ENCODE data around the gene C12orf50.
"Not testable (repeated sequence)": the region's sequence is repeated elsewhere in the genome, so short reads cannot be mapped to it uniquely, and the experiment has no call there.

The C12orf50 gene, protein sequence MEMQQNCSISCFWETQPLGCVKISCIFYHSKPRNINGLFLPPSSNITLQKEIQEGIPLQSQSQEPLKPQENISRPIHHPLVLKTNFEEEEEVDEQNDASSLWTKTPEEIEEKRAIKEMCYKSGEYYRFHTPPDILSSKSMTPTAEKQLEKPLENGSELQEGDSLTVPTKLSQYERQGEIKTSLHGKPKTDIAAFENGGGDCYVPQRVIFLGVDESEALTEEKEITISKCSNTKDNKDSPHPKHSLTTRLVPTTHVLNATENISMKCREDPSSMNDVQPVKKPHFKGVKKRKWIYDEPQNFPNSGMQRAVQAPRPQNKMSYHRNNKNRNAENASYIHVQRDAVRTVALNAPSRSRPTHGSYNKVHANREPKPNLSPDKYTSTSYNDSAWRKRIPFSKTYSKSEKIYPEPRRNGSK

DNA sequence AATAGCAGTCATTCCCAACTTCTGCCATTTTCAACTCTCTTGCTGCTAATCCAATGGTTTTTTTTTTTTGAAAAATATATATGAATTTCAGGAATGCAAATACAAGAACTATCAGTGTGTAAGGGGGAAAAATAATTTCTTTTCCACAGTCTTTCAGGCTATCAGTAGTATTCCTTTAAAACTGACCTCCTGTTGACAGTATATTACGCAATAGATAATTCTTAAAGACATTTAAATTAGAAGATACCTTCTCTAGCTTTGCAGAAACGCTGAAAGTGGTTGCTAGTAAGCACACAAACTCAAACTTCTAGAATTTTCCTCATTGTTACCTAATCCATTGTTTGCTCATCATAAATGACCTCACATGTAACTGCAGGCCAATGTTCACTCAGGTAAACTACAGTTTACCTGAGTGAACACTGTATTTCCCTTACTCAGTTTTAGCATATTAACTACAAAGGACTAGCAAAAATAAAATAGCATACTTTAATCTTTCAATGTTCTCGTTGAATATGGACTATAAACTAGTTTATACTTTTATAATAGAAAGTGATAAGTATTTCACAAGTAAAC lies at the start of gene C12orf50:
Gene C12orf50 (minus strand): TSS at position 309 of the 573 bp plus-strand sequence. CDS start 2,439 bp downstream, outside the sequence.
- DNase-seq = no peak

DNA sequence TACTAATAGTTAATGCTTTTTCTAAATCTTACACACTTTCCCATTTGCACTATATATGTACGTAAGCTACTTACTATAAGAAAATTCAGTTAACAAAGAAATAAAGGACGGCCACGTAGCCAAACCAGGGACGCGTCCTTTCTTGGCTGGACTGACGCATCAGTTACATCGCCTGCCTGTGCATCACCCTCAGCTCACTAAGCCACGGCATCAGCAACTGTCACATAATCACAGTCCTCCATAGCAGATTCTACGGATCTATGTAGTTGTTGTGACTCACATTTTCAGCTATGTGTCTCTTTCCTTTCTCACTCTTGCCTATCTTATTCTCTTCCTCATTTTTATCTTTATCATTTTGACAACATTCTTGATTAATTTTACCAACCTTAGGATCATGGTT lies 38.1 kb upstream of the C12orf50 start:
- no peak for DNase-seq

DNA sequence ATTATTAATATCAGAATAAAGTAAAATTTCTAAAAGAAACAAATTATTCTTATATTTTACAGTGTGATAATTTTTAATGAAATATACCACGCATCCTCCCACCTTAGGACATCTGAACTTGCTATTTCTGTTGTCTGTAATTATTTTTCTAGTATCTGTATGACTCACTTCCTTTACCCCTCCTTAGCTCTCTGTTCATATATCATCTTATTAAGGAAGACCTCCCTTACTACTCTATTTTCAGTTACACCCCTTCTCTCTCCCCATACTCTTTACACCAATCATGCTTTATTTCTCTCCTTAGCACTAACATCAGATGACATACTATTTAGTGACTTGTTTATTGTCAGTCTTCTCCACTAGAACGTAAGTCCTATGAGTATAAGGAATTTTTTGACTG lies 34.2 kb upstream of the C12orf50 start:
- DNase-seq = no peak

DNA sequence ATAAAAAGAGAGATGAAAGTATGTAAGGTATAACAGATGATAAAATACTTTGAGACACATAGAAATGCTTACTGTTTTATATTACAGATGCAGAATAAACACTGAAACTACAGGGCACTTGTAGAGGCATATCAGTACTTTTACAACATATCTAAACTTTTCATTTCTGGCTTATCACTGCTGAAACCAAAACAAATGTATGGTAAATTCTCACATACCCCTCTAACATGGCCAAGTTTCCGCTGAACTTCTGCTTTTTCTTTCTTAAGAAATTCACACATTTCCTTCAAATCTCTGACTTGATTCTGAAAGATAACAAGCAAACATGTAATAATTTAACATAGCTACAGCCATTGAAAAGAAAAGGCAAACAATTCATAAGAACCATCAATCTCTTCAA lies 33.3 kb upstream of the C12orf50 start:
- DNase-seq = no peak

DNA sequence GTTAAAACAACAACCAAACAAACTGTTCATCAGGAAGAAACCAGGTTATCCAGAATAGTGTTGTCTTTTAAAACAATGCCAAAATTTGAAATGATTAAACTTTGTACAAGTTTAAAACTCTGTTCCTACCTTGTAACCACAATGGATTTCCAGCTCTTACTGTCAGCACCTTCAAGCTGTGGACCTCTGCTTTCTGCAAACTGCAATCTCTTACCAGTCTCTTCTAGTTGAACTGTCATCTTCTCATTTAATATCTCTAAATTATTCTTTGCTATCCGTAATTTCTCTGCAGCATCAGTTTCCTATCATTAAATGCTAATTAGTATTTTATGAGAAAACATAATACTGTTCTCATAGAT lies 29.5 kb upstream of the C12orf50 start:
- DNase-seq = no peak

DNA sequence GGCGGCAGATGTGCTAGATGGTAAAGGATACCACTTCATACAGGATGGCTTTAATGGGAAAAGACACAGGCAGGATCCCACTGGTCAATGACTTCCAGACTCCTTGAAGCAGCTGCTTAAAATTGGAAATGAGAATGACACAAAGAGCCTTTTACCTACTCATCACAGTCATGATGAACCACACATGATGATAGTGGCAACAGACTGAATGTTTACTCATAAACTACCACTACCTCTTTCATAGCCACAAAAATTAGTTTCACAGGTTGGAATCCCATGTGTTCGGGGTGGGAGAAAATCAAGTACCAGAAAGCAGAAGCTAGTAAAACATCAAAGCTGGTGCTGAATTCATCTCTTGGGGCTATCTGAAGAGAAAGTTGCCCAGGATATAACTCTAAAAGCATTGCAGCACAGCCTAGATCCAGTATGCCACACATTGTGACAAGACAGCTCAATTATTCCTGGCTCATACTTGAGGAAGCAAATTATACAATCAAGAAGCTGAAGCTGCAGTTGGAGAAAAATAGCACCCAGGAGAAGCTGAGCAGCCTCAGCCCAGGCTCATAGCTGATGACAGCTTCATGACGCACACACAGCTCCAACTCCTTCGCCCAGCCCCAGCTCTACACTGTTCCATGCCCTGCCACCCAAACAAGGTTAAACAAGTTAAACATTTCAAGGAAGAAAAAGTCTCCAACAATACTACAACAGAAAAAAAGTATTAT lies 29.0 kb upstream of the C12orf50 start:
- no peak for DNase-seq

DNA sequence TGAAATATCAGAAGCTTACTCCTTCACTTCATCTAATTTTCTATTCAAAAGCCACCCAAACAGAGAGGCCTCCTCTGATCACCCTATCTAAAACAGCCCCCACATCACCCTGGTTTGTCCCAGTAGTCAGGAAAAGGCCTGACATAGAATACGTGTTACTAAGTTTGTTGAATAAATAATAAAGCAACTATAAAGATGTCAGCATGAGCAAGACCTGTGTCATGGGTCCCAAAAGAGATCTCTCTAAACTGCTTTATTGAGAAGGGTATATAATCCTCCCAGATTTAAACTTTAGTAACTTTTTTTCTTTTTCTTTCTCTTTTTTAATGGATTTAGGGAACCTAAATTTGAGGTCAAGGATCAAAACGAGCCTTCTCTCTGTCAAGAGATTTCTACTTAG lies 27.4 kb upstream of the C12orf50 start:
- no peak for DNase-seq

DNA sequence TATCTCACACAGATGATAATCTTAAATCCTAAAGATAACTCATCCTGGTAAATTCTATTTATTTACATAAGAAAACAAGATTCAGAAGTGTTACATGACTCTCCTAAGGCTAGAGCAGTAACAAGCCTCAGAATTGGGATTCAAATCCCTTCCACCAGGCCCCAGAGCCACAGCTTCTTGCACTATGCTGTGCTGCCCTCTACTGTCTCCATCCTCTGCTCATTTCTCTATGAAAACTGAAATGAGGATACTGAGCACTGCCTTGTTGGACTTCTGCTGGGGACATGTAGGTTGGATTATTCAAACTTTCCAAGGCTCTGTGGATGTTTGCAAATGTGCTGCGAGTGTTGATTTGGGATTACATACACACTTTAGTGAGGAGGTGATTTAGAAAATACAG lies 23.5 kb upstream of the C12orf50 start:
- peak; percentile 42 to 63 for DNase-seq

DNA sequence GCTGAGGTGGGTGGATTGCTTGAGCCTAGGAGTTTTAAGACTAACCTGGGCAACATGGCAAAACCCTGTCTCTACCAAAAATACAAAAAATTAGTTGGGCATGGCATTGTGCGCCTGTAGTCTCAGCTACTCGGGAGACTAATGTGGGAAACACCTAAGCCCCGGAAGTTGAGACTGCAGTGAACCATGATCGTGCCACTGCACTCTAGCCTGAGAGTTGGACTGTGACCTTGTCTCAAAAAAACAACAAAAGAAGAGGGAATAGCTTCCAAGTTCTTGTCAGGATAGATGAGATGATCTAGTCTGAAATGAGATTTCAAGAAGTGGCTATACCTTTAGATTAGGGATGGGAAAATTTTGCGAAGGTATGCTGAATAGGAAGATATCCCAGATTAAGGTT lies 14.8 kb upstream of the C12orf50 start:
- DNase-seq = no peak

DNA sequence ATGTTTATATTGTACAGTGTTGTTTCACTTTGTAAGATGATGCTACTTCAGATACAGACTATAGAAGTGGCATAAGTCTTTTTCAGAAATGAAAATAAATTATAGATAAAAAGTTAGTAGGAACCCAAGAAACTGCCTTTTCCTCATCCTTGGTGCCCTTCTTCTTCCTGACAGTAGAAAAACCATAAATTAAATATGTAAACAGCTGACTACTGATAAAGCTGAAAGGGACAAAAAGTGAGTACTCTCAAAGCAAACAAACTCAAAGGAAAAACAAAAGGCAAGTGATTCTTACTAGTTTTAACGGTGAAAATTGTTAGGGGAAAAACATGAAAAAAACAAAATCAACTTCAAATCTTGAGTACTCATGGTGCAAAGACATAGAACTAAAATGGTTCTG lies 8.6 kb upstream of the C12orf50 start:
- no peak for DNase-seq

DNA sequence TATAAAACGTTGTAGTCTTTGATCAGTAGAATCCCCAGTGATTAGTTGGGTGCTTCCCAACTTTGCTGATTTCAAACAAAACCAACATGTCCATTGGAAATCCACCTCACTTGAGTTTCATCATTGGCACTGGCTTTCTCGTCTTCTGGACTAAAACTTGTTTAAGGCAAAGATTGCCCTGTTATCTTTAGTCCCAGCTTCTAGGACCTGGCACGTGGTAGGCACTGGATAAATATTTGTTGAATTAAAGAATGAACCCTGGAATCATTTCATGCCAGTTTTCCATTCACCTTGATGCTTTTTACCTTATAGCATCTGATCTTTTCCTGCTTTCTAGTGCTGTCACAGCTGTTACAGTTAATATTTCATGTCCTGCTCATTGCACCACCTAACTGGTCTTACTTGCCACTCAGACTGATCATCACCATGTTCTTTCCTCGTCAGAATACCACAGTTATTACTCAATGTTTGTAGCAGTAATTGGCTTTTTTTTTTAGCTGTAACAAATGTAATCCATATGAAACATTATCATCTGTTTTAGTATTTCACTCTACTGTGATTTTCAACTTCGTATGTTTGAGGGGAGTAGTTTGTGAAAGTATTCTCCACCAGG lies 7.3 kb upstream of the C12orf50 start:
- DNase-seq = no peak

DNA sequence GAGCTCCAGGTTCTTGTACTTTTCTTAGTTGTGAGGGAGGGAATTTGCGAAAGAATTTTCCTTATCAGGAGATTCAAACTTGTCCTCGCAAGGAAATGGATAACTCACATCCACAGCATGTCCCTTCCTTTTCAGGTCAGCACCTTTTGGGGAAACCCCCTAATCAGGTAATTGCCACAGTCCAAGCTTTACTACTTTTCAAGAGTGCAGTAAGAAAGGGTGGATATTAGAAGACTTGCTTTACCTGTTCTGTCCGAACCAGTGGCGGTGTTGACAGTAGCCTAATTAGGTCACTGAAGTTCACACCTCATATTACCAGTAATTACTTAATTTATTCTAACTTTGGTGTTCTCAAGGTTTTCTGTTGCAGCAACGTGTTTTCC lies 6.7 kb upstream of the C12orf50 start:
- no peak for DNase-seq

DNA sequence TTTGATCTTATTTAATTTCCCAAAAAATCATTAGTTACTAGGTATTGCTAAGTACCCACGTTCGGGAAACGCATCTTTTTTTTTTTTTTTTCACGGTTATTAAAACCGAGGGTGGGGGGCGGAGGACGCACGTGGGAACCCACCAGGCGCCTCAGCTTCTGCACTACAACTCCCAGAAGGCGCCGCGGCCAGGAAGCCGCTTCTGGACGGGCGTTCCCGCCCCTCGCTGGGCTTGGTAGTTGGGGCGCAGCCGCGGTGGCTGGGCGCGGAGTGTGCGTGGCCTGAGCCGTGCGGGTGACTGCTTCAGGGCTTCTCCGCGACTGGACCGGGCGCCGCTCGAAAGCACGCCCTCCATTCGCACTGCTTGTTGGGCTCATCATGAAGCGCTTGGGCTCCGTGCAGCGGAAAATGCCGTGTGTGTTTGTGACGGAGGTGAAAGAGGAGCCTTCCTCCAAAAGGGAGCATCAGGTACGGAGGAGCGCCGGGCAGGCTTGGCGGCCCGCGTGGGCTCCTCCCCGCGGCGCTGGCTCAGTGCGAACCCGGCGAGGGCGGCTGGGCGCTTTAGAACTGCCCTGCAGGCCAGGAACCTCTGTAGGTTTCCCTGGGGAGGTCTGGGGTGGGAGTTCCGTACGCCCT lies 6.2 kb upstream of the C12orf50 start:
- DNase-seq = peak; percentile 57 to 93

DNA sequence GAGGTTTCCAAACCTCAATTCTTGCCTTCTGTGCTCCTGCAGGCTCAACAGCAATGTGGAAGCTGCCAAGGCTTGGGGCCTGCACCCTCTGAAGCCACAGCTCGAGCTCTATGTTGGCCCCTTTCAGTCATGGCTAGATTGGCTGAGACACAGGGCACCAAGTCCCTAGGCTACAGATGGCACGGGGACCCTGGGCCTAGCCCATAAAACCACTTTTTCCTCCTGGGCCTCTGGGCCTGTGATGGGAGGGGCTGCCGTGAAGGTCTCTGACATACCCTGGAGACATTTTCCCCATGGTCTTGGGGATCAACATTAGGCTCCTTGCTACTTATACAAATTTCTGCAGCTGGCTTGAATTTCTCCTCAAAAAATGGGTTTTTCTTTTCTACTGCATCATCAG lies 2.0 kb upstream of the C12orf50 start:
- not testable (repeated sequence) for DNase-seq

DNA sequence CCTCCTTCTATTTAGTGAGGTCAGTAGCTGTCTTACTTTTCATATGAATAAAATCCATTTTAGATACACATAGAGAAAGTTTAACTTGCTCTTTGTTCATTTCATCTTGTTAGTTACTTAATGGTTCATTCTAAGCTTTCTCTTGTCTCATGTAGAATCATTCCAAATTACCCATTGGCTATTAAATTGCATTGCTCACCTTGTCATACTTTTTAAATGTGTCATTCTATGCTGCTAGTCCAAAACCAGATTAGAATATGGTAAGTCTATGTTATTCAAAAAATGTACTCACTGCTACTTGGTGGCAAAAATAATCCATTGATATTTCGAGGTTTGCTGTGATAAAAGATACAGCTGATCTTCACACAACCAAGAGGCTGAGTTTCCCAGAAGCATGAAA lies 3.0 kb downstream of the C12orf50 start:
- DNase-seq = no peak

DNA sequence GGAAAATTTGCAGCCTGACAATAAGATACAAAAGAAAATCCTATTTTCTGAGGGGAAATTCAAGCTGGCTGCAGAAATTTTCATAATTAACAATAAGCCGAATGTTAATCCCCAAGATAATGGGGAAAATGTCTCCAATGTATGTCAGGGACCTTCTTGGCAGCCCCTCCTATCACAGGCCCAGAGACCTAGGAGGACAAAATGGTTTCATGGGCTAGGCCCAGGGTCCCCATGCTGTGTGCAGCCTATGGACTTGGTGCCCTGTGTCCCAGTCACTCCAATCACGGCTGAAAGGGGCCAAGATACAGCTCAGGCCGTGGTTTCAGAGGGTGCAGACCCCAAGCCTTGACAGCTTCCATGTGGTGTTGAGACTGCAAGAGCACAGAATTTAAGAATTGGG lies 11.2 kb downstream of the C12orf50 start:
- DNase-seq = no peak

DNA sequence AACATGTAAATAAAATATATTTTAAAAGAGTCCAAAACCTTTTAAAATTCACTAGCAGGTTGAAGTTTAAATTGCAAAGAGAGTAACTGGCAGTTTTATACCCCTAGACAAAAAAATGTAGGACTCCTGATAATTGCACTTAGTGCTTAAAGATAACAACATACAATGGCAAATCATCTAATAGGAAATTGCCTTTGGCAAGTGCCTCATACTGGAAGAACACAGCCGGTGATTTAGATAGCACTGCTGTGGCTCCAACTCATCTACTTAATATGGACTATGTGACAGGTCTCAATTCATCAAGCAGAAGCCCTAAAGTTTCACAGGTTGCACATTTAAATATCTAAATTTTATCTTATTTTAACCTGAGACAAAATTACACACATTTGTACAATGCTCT lies 13.4 kb downstream of the C12orf50 start:
- DNase-seq = no peak

DNA sequence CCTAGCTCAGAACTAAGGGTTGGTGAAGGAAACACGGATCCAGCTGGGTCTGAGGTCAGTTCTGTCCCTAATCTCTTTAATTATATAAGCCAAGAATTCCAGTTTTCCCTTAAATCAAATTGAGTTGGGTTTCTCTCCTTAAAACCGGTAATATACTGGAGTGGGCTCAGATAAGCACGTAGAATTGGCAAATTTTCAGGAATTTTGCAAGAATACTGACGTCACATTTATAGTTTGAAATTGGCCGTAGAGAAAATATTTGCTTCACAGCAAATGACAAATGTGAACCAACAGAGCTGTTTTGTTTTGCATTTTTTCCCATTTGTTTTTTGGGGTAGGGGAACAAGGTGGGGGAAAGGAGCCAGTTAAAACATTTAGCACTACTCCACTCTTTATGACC lies 17.4 kb downstream of the C12orf50 start:
- DNase-seq = no peak

DNA sequence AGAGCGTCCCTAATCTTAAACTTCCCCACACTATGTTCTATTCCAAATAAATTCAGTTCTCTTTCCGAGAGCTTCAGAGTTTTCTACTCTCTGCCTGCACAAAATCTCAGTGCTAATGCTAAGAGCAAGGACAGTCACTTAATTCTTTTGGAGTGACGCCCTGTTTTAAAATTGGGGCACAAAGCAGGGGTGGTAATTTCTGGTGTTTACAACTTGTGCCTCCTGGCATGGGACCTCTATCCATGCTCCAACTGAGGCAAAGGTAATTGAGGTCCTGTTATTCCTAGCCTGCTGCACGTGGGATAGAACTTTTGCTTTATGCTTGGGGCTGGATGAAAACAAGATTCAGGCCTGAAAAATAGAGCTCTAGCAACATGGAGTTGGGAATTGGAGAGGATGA lies 22.9 kb downstream of the C12orf50 start:
- no peak for DNase-seq

DNA sequence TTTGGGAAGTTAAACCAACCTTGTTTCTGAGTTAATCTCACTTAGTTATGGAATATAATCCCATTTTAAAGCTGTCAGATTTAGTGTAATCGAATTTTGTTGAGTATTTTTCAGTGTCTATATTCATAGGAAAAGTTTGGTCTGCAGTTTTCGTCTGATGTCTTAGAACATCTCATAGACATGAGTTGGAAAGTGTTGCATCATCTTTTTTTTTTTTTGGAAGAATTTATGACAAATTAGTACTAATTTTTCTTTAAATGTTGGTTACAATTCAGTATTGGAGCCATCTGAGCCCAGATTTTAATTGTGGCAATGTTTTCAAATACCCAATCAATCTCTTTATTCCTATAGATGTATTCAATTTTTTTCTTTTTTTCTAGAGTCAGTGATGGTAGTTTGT lies 27.9 kb downstream of the C12orf50 start:
- DNase-seq = no peak

DNA sequence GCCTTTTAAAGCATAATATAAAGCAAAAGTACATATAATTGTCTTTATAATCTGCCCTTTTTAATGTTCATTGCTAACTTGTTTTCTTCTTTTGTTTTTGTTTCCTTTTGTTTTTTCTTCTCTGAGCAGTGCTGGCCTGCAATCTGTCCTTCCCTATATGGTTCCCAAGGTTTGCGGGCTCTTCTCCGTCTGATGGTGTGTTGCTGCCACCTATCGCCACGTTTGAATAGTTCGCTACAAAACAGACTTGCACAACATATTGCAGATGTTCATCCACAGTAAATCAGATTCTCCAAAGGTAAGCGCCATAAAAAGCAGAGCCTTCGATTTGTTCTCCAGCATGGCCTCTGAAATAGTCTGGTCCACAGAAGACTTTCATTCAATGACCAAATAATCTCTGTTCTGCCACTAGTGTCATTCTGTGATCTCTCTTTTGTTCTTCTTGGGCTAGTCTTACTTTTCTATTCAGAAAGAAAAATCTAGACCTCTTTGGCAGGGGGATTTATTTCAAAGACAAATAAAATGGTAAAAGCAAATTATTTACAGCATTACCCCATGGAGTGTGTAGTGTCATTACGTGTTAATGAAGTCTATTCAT lies 33.5 kb downstream of the C12orf50 start:
- peak; percentile 10 to 71 for DNase-seq

DNA sequence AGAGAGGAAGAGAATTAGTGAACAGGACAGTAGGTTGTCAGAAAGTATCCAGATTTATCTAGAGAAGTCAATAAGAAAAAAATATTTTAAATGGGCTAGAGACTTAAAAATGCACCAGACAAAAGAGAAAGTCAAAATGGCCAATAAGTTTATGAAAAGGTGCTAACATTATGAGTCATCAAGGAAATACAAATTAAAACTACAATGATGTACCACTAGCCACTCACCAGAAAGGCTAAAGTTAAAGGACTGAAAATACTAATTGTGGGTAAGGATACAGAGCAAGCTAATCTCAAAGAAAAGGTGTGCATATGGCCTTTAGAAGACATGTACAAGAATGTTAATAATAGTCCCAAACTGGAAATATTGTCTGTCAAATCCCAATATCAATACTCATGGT lies 37.7 kb downstream of the C12orf50 start:
- DNase-seq = no peak

DNA sequence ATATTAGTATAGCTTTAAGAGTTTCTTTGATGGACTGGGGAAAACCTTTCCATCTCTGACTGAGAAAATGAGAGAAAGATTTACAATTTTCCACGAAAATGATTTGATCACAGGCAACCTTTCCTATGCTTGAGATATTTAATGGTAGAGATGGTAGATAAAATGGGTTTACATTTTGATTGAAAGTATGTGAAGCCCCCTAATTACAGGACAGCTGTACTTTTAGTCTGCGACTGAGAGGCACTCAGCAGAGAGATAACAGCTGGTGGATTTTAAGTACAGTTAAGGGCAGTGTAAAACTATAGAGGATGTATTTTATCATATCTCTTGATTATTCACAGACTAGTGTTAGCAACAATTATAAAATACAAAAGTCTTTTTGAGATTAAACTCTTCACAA lies 40.7 kb downstream of the C12orf50 start:
- DNase-seq = no peak

All from NCI-H526 (cell line).